A673 (cell line): ENCODE data around the gene RNF8.

Experiments
- CTCF ChIP-seq: fragments of 300-800, 200-600 bp; sonication (generic); conservative IDR thresholded peaks from 2 replicates; pipeline ENCODE4 v1.5.1; 2017; ENCODE audit warnings: low read depth, mild to moderate bottlenecking, antibody characterized with exemption, low read length, moderate library complexity, mixed read lengths
- EZH2 ChIP-seq: fragments of 200-600 bp; sonication (generic); IDR thresholded peaks from 2 replicates; pipeline ENCODE4 v1.6.1; 2017; ENCODE audit warnings: borderline replicate concordance, low read depth, mild to moderate bottlenecking, mixed read lengths, antibody characterized with exemption, low read length; ENCODE audit not compliant: poor library complexity, severe bottlenecking

GRCh38 chr6:37339741-37340638, 13.8 kb upstream of the RNF8 start:
- TF ChIP-seq CTCF (no peak), EZH2 (no peak)
